ENCODE measurements around the gene ASNSD1.

- TF ChIP-seq CTCF (IDR thresholded peaks at IDR 0.05) (no peak), POLR2A (IDR thresholded peaks at IDR 0.05) (no peak)
Observed at GRCh38 chr2:189639007-189639609, 22.2 kb upstream of the ASNSD1 start.

Data from gastroesophageal sphincter (tissue), 3 donors.